Body of pancreas (tissue), 4 donors: ENCODE data around the gene MIER1.

Experiments used
- POLR2A ChIP-seq, 3 donors: fragments of 450-650 bp; IDR thresholded peaks; one replicate each; pipeline ENCODE4 v1.6.1; 2016; ENCODE audit warnings: antibody characterized with exemption in 3 of 3, mild to moderate bottlenecking in 2 of 3
- TF ChIP-seq, protein P1 (sequence below), 7 experiments: fragments of 450-650 bp in 4 of 7; fragments of 200-600 bp in 3 of 7; sonication (generic) in 3 of 7; IDR thresholded peaks; one replicate each; pipeline ENCODE4 v1.5.1; 2016 to 2019; ENCODE audit warnings: antibody characterized with exemption in 7 of 7

DNA sequence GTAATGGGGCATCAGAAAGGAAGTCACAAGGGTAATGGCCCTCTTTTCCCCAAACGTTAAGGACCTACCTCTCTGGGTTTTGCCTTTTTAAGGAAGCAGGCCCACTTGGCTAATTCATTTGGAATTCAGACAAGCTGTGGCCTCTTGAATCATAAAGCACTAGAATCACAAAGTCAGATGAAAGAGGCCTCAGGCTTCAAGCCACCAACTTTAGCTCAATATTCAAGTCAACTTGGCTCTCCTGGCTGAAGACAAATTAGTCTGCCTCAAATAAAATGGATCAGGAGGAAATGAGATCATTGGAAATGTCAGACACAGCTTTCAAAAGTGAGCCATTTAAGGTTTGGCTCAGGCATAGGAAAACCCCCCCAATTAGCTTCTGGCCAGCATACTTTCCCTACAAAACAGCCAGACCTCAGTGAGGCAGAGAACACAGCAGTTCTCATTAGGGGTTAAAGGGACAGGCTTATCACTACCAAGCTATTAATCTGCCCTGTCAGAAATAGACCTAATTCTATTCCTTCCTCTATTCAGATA lies 94.9 kb downstream of the MIER1 start:
- TF ChIP-seq, protein P1, sequence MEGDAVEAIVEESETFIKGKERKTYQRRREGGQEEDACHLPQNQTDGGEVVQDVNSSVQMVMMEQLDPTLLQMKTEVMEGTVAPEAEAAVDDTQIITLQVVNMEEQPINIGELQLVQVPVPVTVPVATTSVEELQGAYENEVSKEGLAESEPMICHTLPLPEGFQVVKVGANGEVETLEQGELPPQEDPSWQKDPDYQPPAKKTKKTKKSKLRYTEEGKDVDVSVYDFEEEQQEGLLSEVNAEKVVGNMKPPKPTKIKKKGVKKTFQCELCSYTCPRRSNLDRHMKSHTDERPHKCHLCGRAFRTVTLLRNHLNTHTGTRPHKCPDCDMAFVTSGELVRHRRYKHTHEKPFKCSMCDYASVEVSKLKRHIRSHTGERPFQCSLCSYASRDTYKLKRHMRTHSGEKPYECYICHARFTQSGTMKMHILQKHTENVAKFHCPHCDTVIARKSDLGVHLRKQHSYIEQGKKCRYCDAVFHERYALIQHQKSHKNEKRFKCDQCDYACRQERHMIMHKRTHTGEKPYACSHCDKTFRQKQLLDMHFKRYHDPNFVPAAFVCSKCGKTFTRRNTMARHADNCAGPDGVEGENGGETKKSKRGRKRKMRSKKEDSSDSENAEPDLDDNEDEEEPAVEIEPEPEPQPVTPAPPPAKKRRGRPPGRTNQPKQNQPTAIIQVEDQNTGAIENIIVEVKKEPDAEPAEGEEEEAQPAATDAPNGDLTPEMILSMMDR (IDR thresholded peaks at IDR 0.05): no peak
- TF ChIP-seq POLR2A (IDR thresholded peaks at IDR 0.05): no peak
